Measurements from ENCODE around the gene EML2. TPM values are rescaled to one million over a fixed set of nuclear protein-coding genes. Genes with fewer than 3 reads are reported as not detected.

The EML2 gene
- total and polyA plus RNA-seq, 2 of the 4 experiments (the other 2 are of a cell fraction) = 11.8 to 25.3 TPM

GRCh38 chr19:45640849-45641273 is 1.7 kb upstream of the EML2 start:
- no peak overlapping the region for H3K27ac ChIP-seq (ENCODE audit: insufficient read depth, low read length)
- peaks cover 18% of the 10 kb centered on the region for H3K4me1 ChIP-seq (ENCODE audit: control insufficient read depth, insufficient read depth, low read length)
- in situ Hi-C loops (cut with MboI; ENCODE audit: low sequenced_read_pairs) = loop anchor here (10.0 kb wide), 1 partner anchor 116 kb away; no protein-coding TSS in a partner anchor
- WGBS, 2 experiments (ENCODE audit: extremely low coverage in 2 of 2, insufficient read length in 1 of 2) = 73% methylated on average over 14 of the region's 17 CpGs; no CpG with 5 or more reads in 1 of the 2 experiments
- H4K8ac ChIP-seq (ENCODE audit: low read depth in 2 of 2, low read length in 2 of 2) = no peak overlapping the region; a peak in 1 of 4 replicates
- TF ChIP-seq, protein P1, sequence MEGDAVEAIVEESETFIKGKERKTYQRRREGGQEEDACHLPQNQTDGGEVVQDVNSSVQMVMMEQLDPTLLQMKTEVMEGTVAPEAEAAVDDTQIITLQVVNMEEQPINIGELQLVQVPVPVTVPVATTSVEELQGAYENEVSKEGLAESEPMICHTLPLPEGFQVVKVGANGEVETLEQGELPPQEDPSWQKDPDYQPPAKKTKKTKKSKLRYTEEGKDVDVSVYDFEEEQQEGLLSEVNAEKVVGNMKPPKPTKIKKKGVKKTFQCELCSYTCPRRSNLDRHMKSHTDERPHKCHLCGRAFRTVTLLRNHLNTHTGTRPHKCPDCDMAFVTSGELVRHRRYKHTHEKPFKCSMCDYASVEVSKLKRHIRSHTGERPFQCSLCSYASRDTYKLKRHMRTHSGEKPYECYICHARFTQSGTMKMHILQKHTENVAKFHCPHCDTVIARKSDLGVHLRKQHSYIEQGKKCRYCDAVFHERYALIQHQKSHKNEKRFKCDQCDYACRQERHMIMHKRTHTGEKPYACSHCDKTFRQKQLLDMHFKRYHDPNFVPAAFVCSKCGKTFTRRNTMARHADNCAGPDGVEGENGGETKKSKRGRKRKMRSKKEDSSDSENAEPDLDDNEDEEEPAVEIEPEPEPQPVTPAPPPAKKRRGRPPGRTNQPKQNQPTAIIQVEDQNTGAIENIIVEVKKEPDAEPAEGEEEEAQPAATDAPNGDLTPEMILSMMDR (conservative IDR thresholded peaks at IDR 0.05; ENCODE audit: low read depth, low read length) = no peak
- TF ChIP-seq MXI1 (IDR thresholded peaks at IDR 0.05; ENCODE audit: borderline replicate concordance, low read depth, low read length) = no peak
- no peak for TF ChIP-seq NFE2L2 (IDR thresholded peaks at IDR 0.05; ENCODE audit: low read depth, low read length)
- TF ChIP-seq ELK1 (IDR thresholded peaks at IDR 0.05; ENCODE audit: borderline replicate concordance, low read depth, low read length) = no peak
- TF ChIP-seq FOS (IDR thresholded peaks at IDR 0.05; ENCODE audit: low read depth, low read length) = no peak
- no peak for TF ChIP-seq CHD1 (IDR thresholded peaks at IDR 0.05; ENCODE audit: low read depth, low read length)
- no peak for TF ChIP-seq SMC3 (IDR thresholded peaks at IDR 0.05; ENCODE audit: low read depth, low read length)
- TF ChIP-seq CEBPB (IDR thresholded peaks at IDR 0.05; ENCODE audit: low read depth, low read length) = no peak
- no peak for TF ChIP-seq RFX5 (IDR thresholded peaks at IDR 0.05; ENCODE audit: low read depth, low read length)
- TF ChIP-seq MAFK (IDR thresholded peaks at IDR 0.05; ENCODE audit: low read depth, low read length) = no peak
- no peak for TF ChIP-seq MAZ (IDR thresholded peaks at IDR 0.05; ENCODE audit: borderline replicate concordance, low read depth, low read length)
- no peak for TF ChIP-seq RAD21 (IDR thresholded peaks at IDR 0.05; ENCODE audit: low read length)
- no peak for TF ChIP-seq POLR2A (IDR thresholded peaks at IDR 0.05; ENCODE audit: low read depth, low read length)
- TF ChIP-seq, protein P2, sequence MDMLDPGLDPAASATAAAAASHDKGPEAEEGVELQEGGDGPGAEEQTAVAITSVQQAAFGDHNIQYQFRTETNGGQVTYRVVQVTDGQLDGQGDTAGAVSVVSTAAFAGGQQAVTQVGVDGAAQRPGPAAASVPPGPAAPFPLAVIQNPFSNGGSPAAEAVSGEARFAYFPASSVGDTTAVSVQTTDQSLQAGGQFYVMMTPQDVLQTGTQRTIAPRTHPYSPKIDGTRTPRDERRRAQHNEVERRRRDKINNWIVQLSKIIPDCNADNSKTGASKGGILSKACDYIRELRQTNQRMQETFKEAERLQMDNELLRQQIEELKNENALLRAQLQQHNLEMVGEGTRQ (IDR thresholded peaks at IDR 0.05; ENCODE audit: low read depth, low read length) = no peak
- no peak for TF ChIP-seq BHLHE40 (IDR thresholded peaks at IDR 0.05; ENCODE audit: low read depth, low read length)
- TF ChIP-seq RCOR1 (IDR thresholded peaks at IDR 0.05; ENCODE audit: insufficient replicate concordance, low read length) = no peak
- no peak overlapping the region for H3K18ac ChIP-seq (ENCODE audit: low read depth, low read length)
- no peak overlapping the region for H4K91ac ChIP-seq (ENCODE audit: insufficient read depth, low read depth, low read length)
- no TSS peak for BruUV-seq (replicated peaks)
- peak overlapping the region; percentile 87 for H2AK9ac ChIP-seq (replicated peaks; ENCODE audit: low read depth, low read length, poor library complexity)
- H3K9ac ChIP-seq (ENCODE audit: low read depth, low read length) = no peak overlapping the region
- peaks cover 14 to 35% of the 10 kb centered on the region in 2 experiments for H3K79me1 ChIP-seq (ENCODE audit: low read depth in 1 of 2, low read length in 2 of 2)
- ChIA-PET POLR2A (ENCODE audit: unreplicated experiment) (no interaction called here), CTCF (interaction anchor here (1.6 to 2.5 kb wide), 2 partner anchors 26 to 34 kb away, joined by 8 to 10 read pairs; no protein-coding TSS in a partner anchor)
- peak overlapping the region; percentile 97 for H2AFZ ChIP-seq (replicated peaks; ENCODE audit: low read length, poor library complexity)
- no peaks in the 10 kb centered on the region for H3K36me3 ChIP-seq (ENCODE audit: control insufficient read depth, insufficient read depth, low read length)
- H2BK20ac ChIP-seq (ENCODE audit: low read depth, low read length) = no peak overlapping the region
- H3K4me3 ChIP-seq (ENCODE audit: insufficient read depth, low read depth, low read length) = no peak overlapping the region
- H3K4me2 ChIP-seq (ENCODE audit: low read depth, low read length) = no peak overlapping the region
- no peak overlapping the region for H3K14ac ChIP-seq (replicated peaks; ENCODE audit: low read depth, low read length)
- no peaks in the 10 kb centered on the region for H3K9me3 ChIP-seq (ENCODE audit: control insufficient read depth, insufficient read depth, low read length)
- H4K20me1 ChIP-seq (ENCODE audit: insufficient read depth, low read length) = peaks cover 3% of the 10 kb centered on the region; the same call in 1 of the 2 replicates
- no peak overlapping the region for H3K56ac ChIP-seq (ENCODE audit: extremely low read depth, insufficient read depth, low read length)
- H3K4ac ChIP-seq (ENCODE audit: low read depth, low read length) = no peak overlapping the region; the same call in 1 of the 2 replicates
- no peaks in the 10 kb centered on the region for H3K9me1 ChIP-seq (ENCODE audit: insufficient read depth, low read length)
- no peak overlapping the region for H4K5ac ChIP-seq (ENCODE audit: low read depth, low read length)
- H2BK5ac ChIP-seq (ENCODE audit: low read depth, low read length, poor library complexity, severe bottlenecking) = no peak overlapping the region
- H3K27me3 ChIP-seq (ENCODE audit: control insufficient read depth, insufficient read depth, low read length) = no peaks in the 10 kb centered on the region
- H2BK120ac ChIP-seq (ENCODE audit: low read depth, low read length) = 0 out of 2 replicates have a peak overlapping the region, but pooled peaks have one; percentile 75
- dilution Hi-C loops (cut with HindIII; ENCODE audit: low sequenced_read_pairs, unreplicated experiment) = no loop called here
- intact Hi-C loops (cut with micrococcal nuclease) = loop anchor here (5.0 kb wide), 2 partner anchors 134 to 214 kb away; partner anchors contain the start of gene VASP
- DNase-seq = no peak
- H2AK5ac ChIP-seq (ENCODE audit: low read depth, low read length) = peak overlapping the region; percentile 57
- no peak overlapping the region for H3K23ac ChIP-seq (ENCODE audit: low read depth, low read length)
- ATAC-seq (ENCODE audit: low read depth) = no peak
- peak overlapping the region; percentile 20; the same call in 1 of the 3 replicates for H2BK15ac ChIP-seq (ENCODE audit: low read depth, low read length)
